ENCODE measurements around the gene DIP2C.
A peak's percentile ranks its signal among the peaks of the same experiment; 100 is the strongest.

The DIP2C gene

GRCh38 chr10:599767-600166 is 89.7 kb downstream of the DIP2C start:
- no peak overlapping the region for H3K9ac ChIP-seq (ENCODE audit: low read length)
- peak overlapping the region; percentile 7 for H4K91ac ChIP-seq (ENCODE audit: low read depth, low read length)
- no peak overlapping the region for H2BK5ac ChIP-seq (ENCODE audit: low read depth, low read length, poor library complexity)
- H2AK5ac ChIP-seq (ENCODE audit: low read length), result no peak overlapping the region
- H3K36me3 ChIP-seq (ENCODE audit: control insufficient read depth in 1 of 2, insufficient read depth in 2 of 2, low read length in 2 of 2), result no peaks in the 10 kb centered on the region
- H2AFZ ChIP-seq (ENCODE audit: insufficient read depth, low read length, poor library complexity), result no peak overlapping the region
- peak overlapping the region; percentile 72 for H2BK12ac ChIP-seq (ENCODE audit: low read length)
- no CpG with 5 or more reads among the region's 9 CpGs for WGBS (ENCODE audit: extremely low coverage, insufficient coverage, insufficient read length)
- no peak overlapping the region for H3K4me3 ChIP-seq (ENCODE audit: low read depth, low read length)
- H4K12ac ChIP-seq (ENCODE audit: low read depth, low read length), result no peak overlapping the region
- peak overlapping the region; percentile 13 for H3K4ac ChIP-seq (ENCODE audit: low read depth, low read length)
- peaks cover 36 to 43% of the 10 kb centered on the region in 2 experiments for H3K4me1 ChIP-seq (ENCODE audit: control insufficient read depth in 1 of 2, insufficient read depth in 2 of 2, low read length in 2 of 2)
- H3K27ac ChIP-seq (ENCODE audit: low read depth, low read length), result no peak overlapping the region
- no peak overlapping the region for H3K23ac ChIP-seq (ENCODE audit: low read length)
- DNase-seq, result no peak
- no peaks in the 10 kb centered on the region for H3K9me3 ChIP-seq (ENCODE audit: insufficient read depth, low read depth, low read length)
- H3K79me2 ChIP-seq (ENCODE audit: control insufficient read depth, insufficient read depth, low read length, poor library complexity), result peaks cover 16% of the 10 kb centered on the region
- no peak overlapping the region for H2BK120ac ChIP-seq (ENCODE audit: insufficient read depth, low read length, poor library complexity)
- peak overlapping the region; percentile 49 for H3K18ac ChIP-seq (ENCODE audit: low read length)
- peaks cover 29% of the 10 kb centered on the region for H3K79me1 ChIP-seq (ENCODE audit: low read length)
- H3K4me2 ChIP-seq (ENCODE audit: low read length), result no peak overlapping the region
- peak overlapping the region; percentile 5 for H4K8ac ChIP-seq (ENCODE audit: low read depth, low read length)
- H3K14ac ChIP-seq (ENCODE audit: low read length), result peak overlapping the region; percentile 29
- H3K27me3 ChIP-seq (ENCODE audit: insufficient read depth, low read length), result no peaks in the 10 kb centered on the region

- Histone ChIP-seq H3K14ac (ENCODE audit: low read length) (peak overlapping the region; percentile 89), H3K23ac (ENCODE audit: low read length) (no peak overlapping the region), H3K9ac (ENCODE audit: low read length) (no peak overlapping the region), H2BK5ac (ENCODE audit: low read depth, low read length, poor library complexity) (peak overlapping the region; percentile 77), H4K8ac (ENCODE audit: low read depth, low read length) (peak overlapping the region; percentile 44), H3K27me3 (ENCODE audit: insufficient read depth, low read length) (no peaks in the 10 kb centered on the region), H3K4ac (ENCODE audit: low read depth, low read length) (peak overlapping the region; percentile 24), H3K9me3 (ENCODE audit: insufficient read depth, low read depth, low read length) (no peaks in the 10 kb centered on the region), H2AK5ac (ENCODE audit: low read length) (peak overlapping the region; percentile 12), H3K79me2 (ENCODE audit: control insufficient read depth, insufficient read depth, low read length, poor library complexity) (peaks cover 16% of the 10 kb centered on the region), H3K27ac (ENCODE audit: low read depth, low read length) (peak overlapping the region; percentile 92), H2BK12ac (ENCODE audit: low read length) (peak overlapping the region; percentile 85), H3K36me3 (ENCODE audit: control insufficient read depth in 1 of 2, insufficient read depth in 2 of 2, low read length in 2 of 2) (peaks cover 0 to 2% of the 10 kb centered on the region in 2 experiments), H4K12ac (ENCODE audit: low read depth, low read length) (no peak overlapping the region), H3K4me2 (ENCODE audit: low read length) (peak overlapping the region; percentile 30), H4K91ac (ENCODE audit: low read depth, low read length) (peak overlapping the region; percentile 93), H3K4me3 (ENCODE audit: low read depth, low read length) (no peak overlapping the region), H2AFZ (ENCODE audit: insufficient read depth, low read length, poor library complexity) (peak overlapping the region; percentile 19), H3K4me1 (ENCODE audit: control insufficient read depth in 1 of 2, insufficient read depth in 2 of 2, low read length in 2 of 2) (peaks cover 35 to 41% of the 10 kb centered on the region in 2 experiments), H2BK120ac (ENCODE audit: insufficient read depth, low read length, poor library complexity) (peak overlapping the region; percentile 43), H3K18ac (ENCODE audit: low read length) (peak overlapping the region; percentile 88), H3K79me1 (ENCODE audit: low read length) (peaks cover 29% of the 10 kb centered on the region)
- WGBS (ENCODE audit: extremely low coverage, insufficient coverage, insufficient read length), result no CpG with 5 or more reads among the region's 17 CpGs
- DNase-seq, result peak; percentile 90 to 98
These were observed 90.9 kb downstream of the DIP2C start for GRCh38 chr10:598415-599170.

DNA sequence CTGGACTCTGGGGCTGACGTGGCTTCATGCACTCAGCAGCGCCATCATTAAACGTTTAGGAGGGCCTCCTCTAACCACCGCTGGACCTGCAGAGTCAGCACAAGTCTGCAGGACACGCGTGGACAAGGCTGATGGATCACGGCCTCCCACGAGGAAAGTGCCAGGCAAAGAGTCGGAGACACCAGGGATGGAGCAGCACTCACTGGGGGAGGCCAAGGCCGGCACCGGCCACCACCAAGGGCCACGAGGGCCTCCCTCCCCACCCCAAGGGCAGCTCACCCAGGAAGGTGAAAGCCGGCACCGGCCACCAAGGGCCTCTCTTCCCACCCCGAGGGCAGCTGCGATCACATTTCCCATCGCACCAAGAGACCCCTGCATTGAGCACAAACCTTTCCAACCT is 91.5 kb downstream of the DIP2C start:
- Histone ChIP-seq H3K18ac (ENCODE audit: low read length) (peak overlapping the region; percentile 88), H2BK12ac (ENCODE audit: low read length) (peak overlapping the region; percentile 85), H3K4me3 (ENCODE audit: low read depth, low read length) (no peak overlapping the region), H3K79me1 (ENCODE audit: low read length) (peaks cover 29% of the 10 kb centered on the region), H3K36me3 (ENCODE audit: control insufficient read depth in 1 of 2, insufficient read depth in 2 of 2, low read length in 2 of 2) (peaks cover 0 to 2% of the 10 kb centered on the region in 2 experiments), H3K4me1 (ENCODE audit: control insufficient read depth in 1 of 2, insufficient read depth in 2 of 2, low read length in 2 of 2) (peaks cover 34 to 40% of the 10 kb centered on the region in 2 experiments), H4K91ac (ENCODE audit: low read depth, low read length) (peak overlapping the region; percentile 93), H3K4ac (ENCODE audit: low read depth, low read length) (peak overlapping the region; percentile 37), H4K8ac (ENCODE audit: low read depth, low read length) (peak overlapping the region; percentile 80), H3K27me3 (ENCODE audit: insufficient read depth, low read length) (no peaks in the 10 kb centered on the region), H3K27ac (ENCODE audit: low read depth, low read length) (peak overlapping the region; percentile 80), H3K9ac (ENCODE audit: low read length) (no peak overlapping the region), H3K14ac (ENCODE audit: low read length) (peak overlapping the region; percentile 89), H4K12ac (ENCODE audit: low read depth, low read length) (peak overlapping the region; percentile 25), H2BK5ac (ENCODE audit: low read depth, low read length, poor library complexity) (peak overlapping the region; percentile 77), H3K23ac (ENCODE audit: low read length) (no peak overlapping the region), H3K79me2 (ENCODE audit: control insufficient read depth, insufficient read depth, low read length, poor library complexity) (peaks cover 16% of the 10 kb centered on the region), H2AFZ (ENCODE audit: insufficient read depth, low read length, poor library complexity) (no peak overlapping the region), H2AK5ac (ENCODE audit: low read length) (peak overlapping the region; percentile 66), H3K9me3 (ENCODE audit: insufficient read depth, low read depth, low read length) (no peaks in the 10 kb centered on the region), H2BK120ac (ENCODE audit: insufficient read depth, low read length, poor library complexity) (peak overlapping the region; percentile 94), H3K4me2 (ENCODE audit: low read length) (peak overlapping the region; percentile 0)
- DNase-seq, result no peak
- no CpG with 5 or more reads among the region's 17 CpGs for WGBS (ENCODE audit: extremely low coverage, insufficient coverage, insufficient read length)

- Histone ChIP-seq H2AFZ (ENCODE audit: insufficient read depth, low read length, poor library complexity) (no peak overlapping the region), H2BK12ac (ENCODE audit: low read length) (peak overlapping the region; percentile 47), H2BK5ac (ENCODE audit: low read depth, low read length, poor library complexity) (no peak overlapping the region), H3K9me3 (ENCODE audit: insufficient read depth, low read depth, low read length) (no peaks in the 10 kb centered on the region), H2AK5ac (ENCODE audit: low read length) (no peak overlapping the region), H3K4ac (ENCODE audit: low read depth, low read length) (no peak overlapping the region), H3K79me2 (ENCODE audit: control insufficient read depth, insufficient read depth, low read length, poor library complexity) (peaks cover 14% of the 10 kb centered on the region), H3K14ac (ENCODE audit: low read length) (no peak overlapping the region), H2BK120ac (ENCODE audit: insufficient read depth, low read length, poor library complexity) (no peak overlapping the region), H3K79me1 (ENCODE audit: low read length) (peaks cover 28% of the 10 kb centered on the region), H4K91ac (ENCODE audit: low read depth, low read length) (no peak overlapping the region), H3K27me3 (ENCODE audit: insufficient read depth, low read length) (no peaks in the 10 kb centered on the region), H4K8ac (ENCODE audit: low read depth, low read length) (no peak overlapping the region), H3K4me1 (ENCODE audit: control insufficient read depth in 1 of 2, insufficient read depth in 2 of 2, low read length in 2 of 2) (peaks cover 29 to 34% of the 10 kb centered on the region in 2 experiments), H3K23ac (ENCODE audit: low read length) (no peak overlapping the region), H4K12ac (ENCODE audit: low read depth, low read length) (no peak overlapping the region), H3K9ac (ENCODE audit: low read length) (no peak overlapping the region), H3K4me3 (ENCODE audit: low read depth, low read length) (no peak overlapping the region), H3K18ac (ENCODE audit: low read length) (peak overlapping the region; percentile 2), H3K36me3 (ENCODE audit: control insufficient read depth in 1 of 2, insufficient read depth in 2 of 2, low read length in 2 of 2) (peaks cover 0 to 2% of the 10 kb centered on the region in 2 experiments), H3K27ac (ENCODE audit: low read depth, low read length) (no peak overlapping the region), H3K4me2 (ENCODE audit: low read length) (no peak overlapping the region)
- no peak for DNase-seq
- WGBS (ENCODE audit: extremely low coverage, insufficient coverage, insufficient read length), result no CpG with 5 or more reads among the region's 17 CpGs
These were observed 92.6 kb downstream of the DIP2C start for GRCh38 chr10:596725-597345.

Data from trophoblast cell (in vitro differentiated cells and primary cell).